Gastroesophageal sphincter (tissue), 3 donors: Measurements from ENCODE around the gene CPD.

Experiments used
- CTCF ChIP-seq, 4 experiments: fragments of 200-600 bp in 2 of 4; fragments of 450-650 bp in 2 of 4; sonication (generic) in 1 of 4; IDR thresholded peaks; one replicate each; pipeline ENCODE4 v1.5.1; 2017 to 2019; ENCODE audit warnings: antibody characterized with exemption in 4 of 4, mild to moderate bottlenecking in 2 of 4, moderate library complexity in 2 of 4
- POLR2A ChIP-seq, 2 donors: fragments of 450-650 bp; IDR thresholded peaks; one replicate each; pipeline ENCODE4 v1.6.1; 2017; ENCODE audit warnings: antibody characterized with exemption in 2 of 2, mild to moderate bottlenecking in 2 of 2, moderate library complexity in 1 of 2

GRCh38 chr17:30345089-30345433, 33.7 kb upstream of the CPD start:
- TF ChIP-seq CTCF (IDR thresholded peaks at IDR 0.05), result no peak
- TF ChIP-seq POLR2A (IDR thresholded peaks at IDR 0.05), result no peak
